Stimulated activated memory B cell treated with anti-CD40 and anti-IgM and Interleukin-4, amounts not matched to agents 10 μg/mL and 1 μg/mL and 100 μg/mL, for 72 hours (primary cell): Measurements from ENCODE around the gene GLRX3.
"Not testable (repeated sequence)": the region's sequence is repeated elsewhere in the genome, so short reads cannot be mapped to it uniquely, and the experiment has no call there.

Source experiments
- ATAC-seq: fragments of 150-1000 bp; cut with Tn5 transposase; 2 replicates; pipeline ENCODE4 v1.10.0; 2021
- H3K27ac Mint-ChIP-seq: one replicate; pipeline ENCODE4 v1.8.0; 2022; ENCODE audit warnings: mild to moderate bottlenecking, mixed read lengths
- H3K27me3 Mint-ChIP-seq: one replicate; pipeline ENCODE4 v1.8.0; 2022; ENCODE audit warnings: mixed read lengths
- H3K36me3 Mint-ChIP-seq: one replicate; pipeline ENCODE4 v1.8.0; 2022; ENCODE audit warnings: mixed read lengths
- H3K4me1 Mint-ChIP-seq: one replicate; pipeline ENCODE4 v1.8.0; 2022; ENCODE audit warnings: mixed read lengths
- H3K4me3 Mint-ChIP-seq: one replicate; pipeline ENCODE4 v1.8.0; 2022; ENCODE audit warnings: mild to moderate bottlenecking, moderate library complexity, mixed read lengths
- H3K9me3 Mint-ChIP-seq: one replicate; pipeline ENCODE4 v1.8.0; 2022; ENCODE audit warnings: mixed read lengths

The GLRX3 gene

DNA sequence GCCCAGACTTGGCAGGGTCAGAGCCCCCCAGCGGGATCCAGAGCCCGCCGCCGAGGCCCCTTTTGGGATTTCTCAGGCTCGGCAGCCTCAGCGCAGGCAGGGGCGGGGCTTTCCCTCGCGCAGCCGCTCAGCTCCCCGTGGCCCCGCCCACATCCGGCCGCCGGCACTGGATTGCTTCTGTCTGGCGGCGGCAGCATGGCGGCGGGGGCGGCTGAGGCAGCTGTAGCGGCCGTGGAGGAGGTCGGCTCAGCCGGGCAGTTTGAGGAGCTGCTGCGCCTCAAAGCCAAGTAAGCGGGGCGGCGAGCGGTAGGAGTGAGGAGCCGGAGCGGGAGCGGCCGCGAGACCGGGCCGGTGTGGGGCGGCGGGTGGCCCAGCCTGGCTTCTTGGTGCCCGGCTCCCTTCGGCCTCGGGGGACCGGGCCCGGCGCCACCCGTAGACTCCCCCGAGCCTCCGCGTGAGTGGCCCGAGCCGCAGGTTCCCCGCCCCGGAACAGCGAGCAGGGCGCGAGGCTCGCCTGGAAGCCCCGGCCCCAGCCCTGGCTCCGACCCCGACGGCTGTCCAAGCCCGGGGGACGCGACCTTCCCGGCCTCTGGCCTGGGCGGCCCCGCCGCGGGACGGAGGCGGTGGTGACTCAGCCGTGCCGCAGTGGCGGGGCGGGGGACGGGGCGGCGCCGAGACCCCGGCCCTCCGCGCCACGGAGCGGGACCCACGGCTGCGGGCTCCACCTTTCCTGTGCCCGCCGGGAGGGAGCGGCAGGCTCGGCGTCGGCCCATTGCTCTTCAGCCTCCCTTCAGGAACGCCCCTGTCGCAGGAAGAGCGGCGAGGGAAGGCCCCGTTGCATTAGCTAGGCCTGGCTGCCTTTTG, at the start of gene GLRX3:
Gene GLRX3, plus strand, starts transcription at position 166 of the 864 bp plus-strand sequence. Its CDS starts 30 bp downstream, at position 196.
- peak; percentile 91 for ATAC-seq
- H3K36me3 Mint-ChIP-seq: peaks cover 6% of the 10 kb centered on the region
- peaks cover 36% of the 10 kb centered on the region for H3K4me1 Mint-ChIP-seq
- peak within 1 kb of the TSS; percentile 92 for H3K27ac Mint-ChIP-seq
- H3K9me3 Mint-ChIP-seq: no peaks in the 10 kb centered on the region
- no peaks in the 10 kb centered on the region for H3K27me3 Mint-ChIP-seq
- H3K4me3 Mint-ChIP-seq: peak within 1 kb of the TSS; percentile 97

DNA sequence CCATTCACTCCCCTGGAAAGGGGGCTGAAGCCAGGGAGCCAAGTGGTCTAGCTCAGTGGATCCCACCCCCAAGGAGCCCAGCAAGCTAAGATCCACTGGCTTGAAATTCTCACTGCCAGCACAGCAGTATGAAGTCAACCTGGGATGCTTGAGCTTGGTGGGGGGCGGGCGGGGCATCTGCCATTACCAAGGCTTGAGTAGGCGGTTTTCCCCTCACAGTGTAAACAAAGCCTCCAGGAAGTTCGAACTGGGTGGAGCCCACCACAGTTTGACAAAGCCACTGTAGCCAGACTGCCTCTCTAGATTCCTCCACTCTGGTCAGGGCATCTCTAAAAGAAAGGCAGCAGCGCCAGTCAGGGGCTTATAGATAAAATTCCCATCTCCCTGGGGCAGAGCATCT, 45.6 kb upstream of the GLRX3 start:
- Mint-ChIP-seq H3K9me3 (peaks cover 18% of the 10 kb centered on the region), H3K36me3 (peaks cover 84% of the 10 kb centered on the region)
- H3K27me3 Mint-ChIP-seq, H3K4me1 Mint-ChIP-seq, H3K4me3 Mint-ChIP-seq, H3K27ac Mint-ChIP-seq, ATAC-seq: not testable (repeated sequence)

DNA sequence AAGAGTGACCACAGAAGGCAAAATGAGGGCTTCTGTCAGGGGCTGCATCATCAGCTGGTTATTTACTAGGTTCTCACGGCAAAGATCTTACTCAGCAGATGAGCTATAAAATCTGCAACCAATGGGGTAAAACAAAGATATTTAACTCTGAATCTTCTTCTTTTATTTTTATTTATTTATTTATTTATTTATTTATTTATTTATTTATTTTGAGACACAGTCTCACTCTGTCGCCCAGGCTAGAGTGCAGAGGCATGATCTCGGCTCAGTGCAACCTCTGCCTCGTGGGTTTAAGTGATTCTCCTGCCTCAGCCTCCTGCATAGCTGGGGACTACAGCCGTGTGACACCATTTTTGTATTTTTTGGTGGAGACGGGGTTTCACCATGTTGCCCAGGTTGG, 36.8 kb upstream of the GLRX3 start:
- Mint-ChIP-seq H3K9me3 (no peaks in the 10 kb centered on the region), H3K27me3 (no peaks in the 10 kb centered on the region), H3K4me1 (no peaks in the 10 kb centered on the region), H3K36me3 (peaks cover 45% of the 10 kb centered on the region), H3K4me3 (no peak overlapping the region), H3K27ac (no peak overlapping the region)
- no peak for ATAC-seq

DNA sequence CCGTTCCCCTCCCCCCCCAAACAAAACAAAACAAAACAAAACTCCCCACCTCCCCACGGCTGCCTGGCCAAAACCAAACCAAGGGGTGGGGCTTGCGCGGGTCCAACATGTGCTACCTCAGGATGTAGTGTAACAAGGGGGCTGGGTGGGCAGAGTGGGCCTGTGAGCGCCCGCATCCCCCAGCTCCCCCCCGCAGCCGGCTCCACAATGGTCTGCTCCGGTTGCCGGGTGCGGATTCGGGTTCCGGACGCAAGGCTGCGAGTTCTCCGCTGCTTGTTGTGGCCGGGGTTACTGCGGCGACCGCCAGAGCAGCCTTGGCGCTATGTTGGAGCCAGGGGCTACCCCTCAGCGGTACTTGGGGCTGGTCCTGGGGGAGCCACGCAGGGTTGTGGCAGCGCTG, 30.5 kb upstream of the GLRX3 start:
- Mint-ChIP-seq H3K27ac (no peak overlapping the region), H3K9me3 (no peaks in the 10 kb centered on the region), H3K36me3 (peaks cover 30% of the 10 kb centered on the region), H3K4me3 (no peak overlapping the region), H3K27me3 (no peaks in the 10 kb centered on the region), H3K4me1 (peaks cover 43% of the 10 kb centered on the region)
- no peak for ATAC-seq

DNA sequence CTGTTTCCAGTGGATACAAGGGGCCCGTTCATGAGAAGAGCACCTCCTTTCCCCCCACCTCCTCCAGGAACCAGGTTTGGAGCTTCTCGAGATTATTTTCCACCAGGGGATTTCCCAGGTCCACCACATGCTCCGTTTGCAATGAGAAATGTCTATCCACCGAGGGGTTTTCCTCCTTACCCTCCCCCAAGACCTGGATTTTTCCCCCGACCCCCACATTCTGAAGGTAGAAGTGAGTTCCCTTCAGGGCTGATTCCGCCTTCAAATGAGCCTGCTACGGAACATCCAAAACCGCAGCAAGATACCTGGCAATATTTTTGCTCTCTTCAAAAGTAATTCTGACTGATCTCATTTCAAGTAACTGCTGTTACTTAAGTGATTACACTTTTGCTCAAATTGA, 28.0 kb upstream of the GLRX3 start:
- peak overlapping the region; percentile 49 for H3K4me3 Mint-ChIP-seq
- peaks cover 24% of the 10 kb centered on the region for H3K36me3 Mint-ChIP-seq
- H3K27me3 Mint-ChIP-seq, ATAC-seq, H3K9me3 Mint-ChIP-seq: not testable (repeated sequence)
- H3K4me1 Mint-ChIP-seq: peaks cover 52% of the 10 kb centered on the region
- peak overlapping the region; percentile 92 for H3K27ac Mint-ChIP-seq

DNA sequence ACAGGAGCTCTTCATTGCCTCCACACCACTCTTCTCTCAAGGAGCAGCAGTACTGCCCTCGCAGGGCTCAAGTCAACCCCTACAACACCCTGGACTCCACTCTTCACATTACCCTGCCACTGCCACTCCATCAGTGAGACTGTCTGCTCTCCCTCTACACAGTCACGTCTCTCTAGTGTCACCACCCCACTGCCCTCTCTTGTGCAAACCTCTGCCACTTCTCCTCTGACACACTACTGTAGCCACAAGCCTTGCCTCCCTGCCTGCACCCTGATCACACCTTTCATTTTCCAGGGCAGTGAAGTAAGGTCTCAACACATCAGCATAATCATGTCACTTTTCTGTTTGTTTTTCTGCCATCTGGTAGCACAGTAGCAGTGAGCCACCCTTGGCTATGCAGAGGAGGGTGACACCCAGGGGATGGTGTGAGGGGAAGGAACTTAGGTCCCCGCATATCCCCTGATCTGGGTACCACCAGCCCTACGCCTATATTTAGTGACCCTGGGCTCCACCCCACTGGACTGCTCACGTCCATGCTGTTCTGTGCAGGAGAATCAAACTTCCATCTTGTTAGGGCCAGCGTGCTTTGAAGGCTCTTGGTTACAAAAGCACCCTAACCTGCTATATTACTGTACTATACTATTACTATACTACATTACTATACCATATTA, 27.1 kb upstream of the GLRX3 start:
- peak overlapping the region; percentile 97 for H3K4me3 Mint-ChIP-seq
- peak overlapping the region; percentile 92 for H3K27ac Mint-ChIP-seq
- H3K9me3 Mint-ChIP-seq: no peaks in the 10 kb centered on the region
- H3K27me3 Mint-ChIP-seq: no peaks in the 10 kb centered on the region
- no peak for ATAC-seq
- peaks cover 52% of the 10 kb centered on the region for H3K4me1 Mint-ChIP-seq
- peaks cover 16% of the 10 kb centered on the region for H3K36me3 Mint-ChIP-seq

DNA sequence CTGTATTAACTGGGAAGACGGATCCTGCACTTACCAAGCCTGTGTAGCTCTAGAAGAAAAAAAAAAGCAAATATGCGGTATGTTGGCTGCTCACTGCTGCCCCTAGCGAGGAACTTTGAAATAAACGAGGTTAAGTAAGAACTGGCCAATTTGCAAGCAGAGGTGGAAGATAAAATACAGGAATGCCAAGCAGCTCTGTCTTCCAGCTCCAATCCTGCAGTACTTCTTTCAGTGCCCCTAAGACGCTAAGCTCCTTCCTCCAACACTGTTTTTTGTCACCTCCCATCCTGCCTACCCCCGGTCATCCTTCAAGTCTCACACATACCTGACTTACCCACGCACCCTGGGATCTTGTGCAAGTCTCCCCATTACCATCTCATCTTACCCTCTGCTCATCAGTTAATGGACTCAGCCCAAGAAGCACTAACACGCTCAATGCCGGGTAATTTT, 26.4 kb upstream of the GLRX3 start:
- Mint-ChIP-seq H3K4me1 (peaks cover 52% of the 10 kb centered on the region), H3K9me3 (no peaks in the 10 kb centered on the region), H3K27me3 (no peaks in the 10 kb centered on the region), H3K4me3 (peak overlapping the region; percentile 97), H3K27ac (peak overlapping the region; percentile 92), H3K36me3 (peaks cover 12% of the 10 kb centered on the region)
- no peak for ATAC-seq

DNA sequence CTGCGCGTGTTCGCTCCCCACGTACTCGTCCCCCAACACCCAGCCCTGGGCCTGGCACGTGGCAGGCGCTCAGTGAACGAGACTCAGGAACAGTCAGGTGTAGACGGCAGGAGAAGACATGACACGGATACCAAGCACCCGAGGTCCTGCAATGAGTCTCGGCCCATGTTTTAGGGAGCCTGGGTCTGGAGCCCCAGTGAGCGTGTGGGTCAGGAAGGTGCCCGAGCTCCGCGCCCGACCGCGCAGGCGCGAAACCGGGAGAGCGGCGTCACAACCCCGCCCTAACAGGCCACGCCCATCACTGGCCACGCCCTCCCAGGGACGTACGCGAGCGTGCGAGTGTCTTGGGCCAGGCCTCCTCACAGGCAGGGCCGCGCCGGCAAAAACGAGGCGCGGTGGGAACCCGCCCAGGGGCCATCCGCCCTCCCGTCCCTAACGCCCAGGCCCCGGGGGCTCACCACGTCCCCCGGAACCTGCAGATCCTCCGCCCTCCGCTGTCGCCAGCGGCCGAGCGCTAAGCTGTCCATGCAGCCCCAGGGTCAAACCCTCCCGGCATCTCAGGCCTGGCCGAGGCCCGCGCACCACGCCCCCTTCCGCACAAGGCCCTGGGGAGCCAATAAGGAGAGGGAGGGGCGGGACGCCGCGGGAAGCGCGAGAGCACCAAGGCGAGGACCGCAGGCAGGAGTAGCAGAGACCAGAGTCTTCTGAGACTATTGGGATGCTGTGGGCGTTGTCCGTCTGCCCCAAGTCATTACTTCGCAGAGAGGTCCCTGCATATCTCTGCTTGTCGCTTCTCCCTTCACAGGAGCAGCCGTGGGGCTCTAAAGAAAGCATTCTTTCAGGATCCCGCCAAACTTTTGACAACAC, 25.7 kb upstream of the GLRX3 start, which contains the start of gene C10orf143:
Gene C10orf143, minus strand, starts transcription at position 585 of the 867 bp plus-strand sequence. Its CDS starts 58 bp downstream, at position 527.
- Mint-ChIP-seq H3K36me3 (peaks cover 12% of the 10 kb centered on the region), H3K27ac (peak within 1 kb of the TSS; percentile 92), H3K27me3 (no peaks in the 10 kb centered on the region), H3K4me1 (peaks cover 52% of the 10 kb centered on the region), H3K4me3 (peak within 1 kb of the TSS; percentile 97), H3K9me3 (no peaks in the 10 kb centered on the region)
- ATAC-seq: peak; percentile 93

DNA sequence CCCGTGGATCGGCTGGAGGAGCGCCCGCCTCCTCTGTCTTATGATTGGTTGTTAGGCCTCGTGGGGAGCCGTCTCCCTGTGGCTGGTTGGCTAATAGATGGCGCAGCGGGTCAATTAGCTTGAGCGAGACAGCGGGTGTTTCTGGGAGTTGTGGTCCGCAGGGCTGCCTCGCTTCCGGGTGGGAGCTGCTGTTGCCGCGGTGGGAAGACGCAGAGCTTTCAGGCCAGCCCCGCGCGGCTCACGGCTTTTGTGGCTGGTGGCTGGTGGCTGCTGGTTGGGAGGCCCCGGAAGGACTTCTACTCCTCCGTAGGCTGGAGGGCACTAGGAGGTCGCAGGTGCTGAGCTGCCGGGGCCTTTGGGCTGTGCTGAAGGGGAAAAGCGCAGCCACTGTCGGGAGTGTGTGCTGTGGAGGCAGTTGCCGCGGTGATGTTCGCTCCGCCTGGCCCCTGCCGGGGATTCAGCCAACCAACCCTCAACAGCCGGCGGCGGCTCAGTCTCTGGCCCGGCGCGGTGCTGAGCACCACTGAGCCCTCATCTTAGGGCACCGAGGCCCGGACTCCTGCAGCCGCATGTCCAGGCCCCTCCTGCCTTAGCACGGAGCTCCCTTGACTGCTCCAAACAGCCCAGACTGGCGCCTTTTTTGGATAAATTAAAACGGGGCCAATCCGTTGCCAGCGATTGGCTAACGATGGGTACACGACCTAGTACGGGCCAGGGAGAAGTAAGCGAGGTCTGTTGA, 24.9 kb upstream of the GLRX3 start:
- Mint-ChIP-seq H3K27ac (peak overlapping the region; percentile 92), H3K27me3 (no peaks in the 10 kb centered on the region)

DNA sequence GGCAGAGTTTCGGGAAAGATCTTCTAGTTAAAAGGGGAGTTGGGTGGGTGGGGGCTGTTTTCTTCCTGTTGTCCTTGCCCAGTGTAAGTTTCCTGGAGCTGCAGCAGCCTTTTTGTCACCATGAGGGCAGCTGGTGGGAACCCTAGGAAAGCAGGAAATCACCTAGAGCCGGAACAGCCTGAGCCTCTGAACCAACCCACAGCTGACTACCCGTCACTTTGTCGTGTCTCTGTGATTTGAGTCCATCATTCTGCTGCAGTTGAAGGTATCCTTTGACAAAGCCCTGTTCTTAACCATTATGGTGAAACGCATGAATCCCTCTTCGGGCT, 24.4 kb upstream of the GLRX3 start:
- no peak for ATAC-seq
- Mint-ChIP-seq H3K4me1 (peaks cover 41% of the 10 kb centered on the region), H3K27me3 (no peaks in the 10 kb centered on the region), H3K9me3 (peaks cover 3% of the 10 kb centered on the region), H3K36me3 (peaks cover 6% of the 10 kb centered on the region), H3K27ac (peak overlapping the region; percentile 92), H3K4me3 (peak overlapping the region; percentile 97)

More for the DNA sequence above, 24.9 kb upstream of the GLRX3 start:
- H3K9me3 Mint-ChIP-seq: peaks cover 2% of the 10 kb centered on the region
- H3K4me1 Mint-ChIP-seq: peaks cover 46% of the 10 kb centered on the region
- H3K36me3 Mint-ChIP-seq: peaks cover 6% of the 10 kb centered on the region
- peak overlapping the region; percentile 97 for H3K4me3 Mint-ChIP-seq
- peak; percentile 93 for ATAC-seq

DNA sequence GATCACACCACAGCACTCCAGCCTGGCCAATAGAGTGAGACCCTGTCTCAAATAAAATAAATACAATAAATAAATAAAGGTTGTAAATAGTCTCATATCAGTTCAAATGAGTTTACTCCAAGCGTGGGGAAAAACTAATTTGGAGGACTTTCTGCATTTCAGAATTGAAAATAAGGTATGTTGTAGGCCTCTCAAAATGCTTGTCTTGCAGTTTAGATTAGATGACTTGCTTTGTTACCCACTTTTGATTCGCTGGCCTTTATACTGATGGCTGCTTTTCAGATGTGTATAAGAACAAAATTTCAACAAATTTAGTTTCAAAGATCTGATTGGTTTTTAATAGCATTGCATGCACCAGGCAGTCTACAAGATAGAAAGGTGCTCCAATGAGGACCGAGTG, 23.4 kb upstream of the GLRX3 start:
- no peak overlapping the region for H3K27ac Mint-ChIP-seq
- peaks cover 3% of the 10 kb centered on the region for H3K9me3 Mint-ChIP-seq
- ATAC-seq: no peak
- H3K27me3 Mint-ChIP-seq: no peaks in the 10 kb centered on the region
- H3K4me1 Mint-ChIP-seq: peaks cover 31% of the 10 kb centered on the region
- H3K4me3 Mint-ChIP-seq: no peak overlapping the region
- peaks cover 6% of the 10 kb centered on the region for H3K36me3 Mint-ChIP-seq

DNA sequence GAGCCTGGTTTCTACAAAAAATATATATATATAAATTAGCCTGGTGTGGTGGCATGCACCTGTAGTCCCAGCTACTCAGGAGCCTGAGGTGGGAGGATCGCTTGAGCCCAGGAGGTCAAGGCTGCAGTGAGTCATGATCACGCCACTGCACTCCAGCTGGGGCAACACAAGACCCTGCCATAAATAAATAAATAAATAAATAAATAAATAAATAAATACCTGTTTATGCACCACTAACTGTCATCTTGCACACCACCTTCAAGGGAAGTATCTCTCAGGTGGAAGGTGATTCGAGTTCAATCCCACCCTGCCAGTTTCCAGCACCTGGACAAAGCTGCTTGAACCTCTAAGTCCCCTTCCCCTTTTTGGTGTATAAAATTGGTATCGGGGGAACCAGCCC, 19.2 kb upstream of the GLRX3 start:
- not testable (repeated sequence) for H3K36me3 Mint-ChIP-seq, H3K4me3 Mint-ChIP-seq, H3K4me1 Mint-ChIP-seq, H3K27me3 Mint-ChIP-seq, ATAC-seq, H3K9me3 Mint-ChIP-seq, H3K27ac Mint-ChIP-seq

DNA sequence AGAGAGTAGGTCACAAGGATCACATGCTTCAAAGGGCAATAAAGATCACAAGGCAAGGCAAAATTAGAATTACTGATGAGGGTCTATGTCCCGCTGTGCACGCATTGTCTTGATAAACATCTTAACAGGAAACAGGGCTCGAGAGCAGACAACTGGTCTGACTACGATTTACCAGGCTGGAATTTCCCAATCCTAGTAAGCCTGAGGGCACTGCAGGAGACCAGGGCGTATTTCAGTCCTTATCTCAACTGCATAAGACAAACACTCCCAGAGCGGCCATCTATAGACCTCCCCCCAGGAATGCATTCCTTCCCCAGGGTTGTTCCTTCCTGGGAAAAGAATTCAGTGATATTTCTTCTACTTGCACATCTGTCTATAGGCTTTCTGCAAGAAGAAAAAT, 18.7 kb upstream of the GLRX3 start:
- H3K36me3 Mint-ChIP-seq, H3K9me3 Mint-ChIP-seq, H3K27me3 Mint-ChIP-seq, H3K4me3 Mint-ChIP-seq, H3K27ac Mint-ChIP-seq, ATAC-seq, H3K4me1 Mint-ChIP-seq: not testable (repeated sequence)

DNA sequence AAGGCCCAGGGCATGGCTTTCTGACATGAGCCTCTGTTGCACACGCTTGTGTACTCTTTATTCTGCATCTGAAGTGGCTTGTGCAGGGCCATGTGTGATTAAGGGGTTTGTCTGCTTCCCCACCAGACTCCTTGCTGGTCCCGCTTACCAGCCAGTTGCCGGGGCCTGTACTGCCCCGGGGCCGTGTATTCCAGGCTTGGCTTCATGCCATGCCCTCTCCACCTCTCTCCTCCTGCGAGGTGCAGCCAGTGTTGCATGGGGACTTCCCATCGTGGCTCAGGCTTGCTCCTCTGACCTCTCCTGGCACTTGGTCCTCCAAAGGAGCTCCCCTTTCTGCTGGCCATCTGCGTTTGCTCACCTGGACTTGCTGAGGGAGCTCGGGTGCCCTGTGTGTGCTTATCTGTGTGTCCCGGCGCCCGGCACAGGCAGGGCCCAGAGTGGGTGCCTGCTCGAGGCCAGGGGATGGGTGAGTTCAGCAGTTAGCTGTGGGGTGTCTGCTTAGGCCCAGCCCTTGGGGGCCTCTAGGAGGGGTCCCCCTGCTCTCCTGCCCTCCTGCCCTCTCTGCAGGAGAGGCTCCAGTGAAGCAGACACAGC, 14.6 kb upstream of the GLRX3 start:
- Mint-ChIP-seq H3K27me3 (peaks cover 12% of the 10 kb centered on the region), H3K4me3 (no peak overlapping the region), H3K27ac (no peak overlapping the region), H3K4me1 (no peaks in the 10 kb centered on the region), H3K9me3 (no peaks in the 10 kb centered on the region), H3K36me3 (no peaks in the 10 kb centered on the region)
- ATAC-seq: peak; percentile 36
